HG03378 (cell line): Measurements from ENCODE around the gene DYRK1B.
A peak's percentile ranks its signal among the peaks of the same experiment; 100 is the strongest.

Source experiments
- ATAC-seq: cut with Tn5 transposase; IDR thresholded peaks from one replicate; pipeline ENCODE4 v1.9.1; 2021; ENCODE audit warnings: mild to moderate bottlenecking, moderate library complexity; ENCODE audit not compliant: unreplicated experiment

Gene DYRK1B

DNA sequence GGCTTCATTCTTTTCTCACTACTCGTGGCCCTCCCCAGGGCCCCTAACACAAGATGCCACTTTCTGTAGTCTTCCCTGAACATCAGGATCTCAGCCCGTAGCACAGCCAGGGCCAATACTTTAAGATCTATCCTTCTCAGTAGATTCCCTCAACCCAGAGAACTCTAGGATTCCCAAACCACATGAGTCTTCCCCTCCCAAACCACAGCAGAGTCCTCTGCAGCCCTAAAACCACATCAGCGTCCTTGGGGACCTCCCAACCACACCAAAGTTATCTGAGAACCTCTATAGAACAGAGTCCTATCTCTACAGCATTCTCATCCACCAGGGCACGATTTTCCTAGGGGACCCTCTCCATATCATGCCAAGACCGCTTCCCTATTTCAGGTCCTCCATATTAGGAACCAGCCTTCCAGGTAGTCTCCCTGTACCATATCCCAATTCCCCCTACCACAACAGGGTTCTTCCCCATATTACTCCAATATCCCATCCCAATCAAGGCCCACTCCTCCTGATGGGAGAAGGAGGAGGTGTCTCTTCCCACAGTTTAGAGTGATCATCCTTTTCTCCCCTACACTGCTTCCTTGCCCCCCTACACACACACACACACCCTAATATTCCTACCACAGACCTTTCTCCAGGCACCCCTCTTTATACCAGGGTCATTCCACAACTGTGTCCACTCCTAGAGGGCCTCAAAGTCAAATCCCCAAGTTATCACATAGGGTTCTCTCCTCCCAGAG, 1.4 kb downstream of the DYRK1B start:
- ATAC-seq: no peak

GRCh38 chr19:39831679-39832078, 2.3 kb downstream of the DYRK1B start:
- no peak for ATAC-seq

DNA sequence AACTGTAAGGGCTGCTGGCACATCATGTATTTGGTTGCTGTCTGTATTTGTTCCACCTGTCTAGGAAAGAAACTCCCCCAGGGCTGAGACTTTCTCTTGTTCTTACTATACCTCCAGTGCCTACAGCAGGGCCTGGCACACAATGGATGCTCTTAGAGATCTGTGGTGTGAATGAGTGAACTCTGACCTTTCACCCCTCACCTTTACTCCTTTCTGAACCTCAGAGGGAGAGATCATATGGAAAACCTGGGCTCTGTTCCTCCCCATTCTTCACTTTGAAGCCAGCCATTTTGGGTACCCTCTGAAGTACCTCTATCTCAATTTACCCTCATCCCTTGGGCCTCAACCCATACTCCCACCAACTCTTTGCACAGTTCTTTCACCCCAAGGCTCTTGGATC, 3.1 kb downstream of the DYRK1B start:
- ATAC-seq: no peak

DNA sequence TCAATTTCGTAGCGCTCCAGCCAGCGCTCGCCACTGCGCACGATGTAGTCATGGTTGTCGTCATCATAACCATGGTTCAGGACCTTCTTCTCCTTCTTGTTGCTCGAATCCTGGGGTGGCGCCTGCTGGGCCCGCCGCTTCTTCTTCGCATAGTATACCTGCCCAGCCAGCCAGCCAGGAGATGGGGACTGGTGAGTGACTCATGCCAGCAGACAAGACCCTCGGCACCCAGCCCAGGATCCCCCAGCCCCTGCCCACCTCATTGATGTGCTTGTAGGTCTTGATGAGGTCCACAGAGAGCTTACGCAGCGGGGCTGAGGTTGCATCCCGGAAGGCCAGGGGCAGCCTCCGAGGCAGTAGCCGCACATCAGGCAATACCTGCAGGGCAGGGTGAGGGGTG, 3.6 kb downstream of the DYRK1B start:
- ATAC-seq: no peak

- ATAC-seq: no peak
Measured at GRCh38 chr19:39829702-39830275, 4.2 kb downstream of the DYRK1B start.

DNA sequence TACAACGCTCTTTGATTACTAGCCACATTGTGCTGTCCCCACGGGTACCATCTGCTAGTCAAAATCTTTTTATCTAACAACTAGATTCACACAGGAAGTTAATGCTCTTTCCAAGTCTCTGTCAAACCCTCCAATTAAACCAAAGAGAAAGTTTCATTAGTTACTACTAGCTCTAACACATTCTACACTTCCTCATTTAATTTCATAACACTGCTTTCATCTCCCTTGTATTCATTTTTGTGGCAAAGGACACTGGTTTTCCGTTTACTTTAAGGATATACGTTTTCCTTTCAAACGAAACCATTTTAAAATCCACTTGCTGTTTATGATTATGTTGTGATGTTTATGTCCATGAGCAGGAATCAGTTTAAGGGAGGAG, 5.3 kb downstream of the DYRK1B start:
- no peak for ATAC-seq

DNA sequence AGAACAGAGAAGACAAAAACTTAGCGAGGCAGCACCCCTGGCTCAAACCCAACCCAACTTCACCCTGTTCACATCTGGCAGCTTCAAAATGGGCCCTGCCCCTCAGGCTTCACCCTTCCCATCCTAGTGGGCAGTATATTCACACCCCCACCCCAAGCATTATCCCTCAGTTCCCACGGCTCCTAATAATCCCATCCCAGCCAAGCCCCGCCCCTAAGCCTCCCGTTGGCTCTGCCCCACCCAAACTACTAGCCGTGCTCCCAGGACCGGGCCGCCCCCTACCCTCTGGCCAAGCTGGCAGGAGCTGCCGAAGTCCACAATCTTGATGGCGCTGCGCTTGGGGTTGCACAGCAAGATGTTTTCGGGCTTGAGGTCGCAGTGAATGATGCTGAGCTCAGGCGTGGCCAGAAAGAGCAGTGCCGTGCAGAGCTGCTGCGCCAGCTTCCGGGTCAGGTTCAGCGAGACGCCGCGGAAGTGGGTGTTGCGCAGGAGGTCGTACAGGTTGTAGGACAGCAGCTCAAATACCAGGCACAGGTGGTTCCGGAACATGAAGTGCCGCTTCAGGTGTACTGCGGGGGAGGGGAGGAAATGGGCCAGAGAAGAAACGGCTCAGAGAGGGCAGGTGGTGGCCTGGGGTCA, 5.8 kb downstream of the DYRK1B start:
- ATAC-seq: no peak

DNA sequence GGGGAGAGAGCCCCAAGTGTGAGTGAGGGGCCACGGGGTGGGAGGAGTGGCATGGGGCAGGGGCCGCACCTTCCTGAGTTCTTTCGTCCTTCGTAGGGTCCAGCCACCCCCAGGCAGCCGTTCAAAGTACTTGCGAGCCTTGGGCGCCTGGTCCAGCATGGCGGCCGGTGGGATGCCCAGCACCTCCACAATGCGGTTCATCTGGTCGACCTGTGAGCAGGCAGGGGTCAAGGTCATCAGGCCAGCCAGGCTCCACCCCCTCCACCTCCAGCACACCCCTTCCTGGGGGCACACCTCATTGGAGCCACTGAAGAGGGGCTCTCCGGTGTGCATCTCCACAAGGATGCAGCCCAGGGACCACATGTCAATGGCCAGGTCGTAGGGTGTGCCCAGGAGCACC, 6.7 kb downstream of the DYRK1B start:
- no peak for ATAC-seq

DNA sequence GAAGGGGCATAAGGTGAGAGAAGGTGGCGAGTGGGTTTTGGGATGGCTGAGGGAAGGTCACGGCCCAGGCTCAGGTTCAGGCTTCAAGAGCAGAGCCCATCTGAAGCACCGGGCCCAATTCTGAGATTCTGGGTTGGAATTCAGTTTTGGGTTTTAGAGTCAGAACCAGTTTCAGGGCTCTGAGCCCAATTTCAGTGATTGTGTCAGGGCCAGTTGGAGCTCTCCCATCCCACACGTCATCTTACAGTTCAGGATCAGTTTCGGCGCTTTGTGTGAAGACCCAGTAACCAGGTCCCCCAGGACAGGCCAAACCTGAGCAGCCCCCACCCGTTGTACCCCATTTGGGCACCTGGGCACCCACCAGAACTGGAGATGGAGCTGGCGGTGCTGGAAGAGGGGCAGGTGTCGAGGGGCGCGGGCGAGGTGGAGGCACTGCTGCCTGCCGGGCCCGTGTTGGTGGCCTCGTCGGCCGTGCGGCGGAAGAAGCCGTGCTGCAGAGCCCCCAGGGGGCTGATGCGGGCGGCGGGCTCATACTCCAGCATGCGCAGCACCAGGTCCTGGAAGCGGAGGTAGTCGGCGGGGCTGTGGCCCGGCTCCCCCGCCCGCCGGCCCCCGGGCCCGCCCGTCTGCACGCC, 7.5 kb downstream of the DYRK1B start:
- ATAC-seq: no peak

DNA sequence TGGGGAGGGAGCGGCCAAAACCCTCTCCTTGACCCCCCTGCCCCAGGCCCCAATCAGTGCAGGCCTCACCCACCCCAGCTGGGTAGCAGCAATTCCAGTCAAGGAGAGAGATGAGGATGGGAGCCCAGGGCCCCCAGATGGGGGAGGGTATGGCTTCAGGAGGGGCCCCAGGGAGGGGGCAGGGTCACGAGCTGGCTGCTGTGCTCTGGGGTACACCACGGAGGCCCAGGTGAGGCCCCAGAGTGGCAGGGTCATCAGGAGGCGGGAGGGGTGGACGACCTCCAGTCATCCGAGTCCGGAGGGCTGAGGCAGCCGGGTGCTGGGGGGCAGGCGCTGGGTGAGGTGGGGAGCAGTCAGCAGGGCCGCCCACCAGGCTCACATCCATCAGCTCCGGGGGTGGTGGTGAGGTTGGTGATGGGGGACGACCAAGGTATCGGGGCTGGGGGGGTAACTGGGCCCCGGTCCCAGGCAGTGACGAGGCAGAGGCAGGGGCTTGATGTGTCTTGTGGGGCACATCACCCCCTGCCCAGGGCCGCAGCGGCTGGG, 8.4 kb downstream of the DYRK1B start:
- ATAC-seq: no peak

- ATAC-seq: no peak
Measured at GRCh38 chr19:39825093-39825463, 8.9 kb downstream of the DYRK1B start.

- peak; percentile 64 for ATAC-seq
Measured at GRCh38 chr19:39824143-39825092, 9.5 kb downstream of the DYRK1B start.

GRCh38 chr19:39823686-39824085, 10.3 kb downstream of the DYRK1B start:
- ATAC-seq: no peak

DNA sequence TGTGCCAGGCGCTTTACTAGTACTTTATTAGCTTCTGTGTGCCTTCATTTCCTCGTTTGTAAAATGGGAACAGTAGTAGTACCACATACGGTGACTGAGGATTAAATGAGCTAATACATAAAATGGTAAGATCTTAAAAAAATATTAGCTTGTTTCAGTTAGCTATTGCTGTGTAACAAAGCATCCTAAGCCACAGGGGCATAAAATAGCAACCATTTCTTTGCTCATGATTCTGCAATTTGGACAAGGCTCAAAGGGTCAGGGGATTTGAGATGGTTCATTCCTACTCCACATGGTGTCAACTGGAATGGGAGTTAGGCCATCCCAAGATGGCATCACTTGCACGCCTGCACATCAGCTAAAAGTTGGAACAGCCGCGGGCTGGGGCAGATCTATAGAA, 13.3 kb downstream of the DYRK1B start:
- ATAC-seq: no peak

DNA sequence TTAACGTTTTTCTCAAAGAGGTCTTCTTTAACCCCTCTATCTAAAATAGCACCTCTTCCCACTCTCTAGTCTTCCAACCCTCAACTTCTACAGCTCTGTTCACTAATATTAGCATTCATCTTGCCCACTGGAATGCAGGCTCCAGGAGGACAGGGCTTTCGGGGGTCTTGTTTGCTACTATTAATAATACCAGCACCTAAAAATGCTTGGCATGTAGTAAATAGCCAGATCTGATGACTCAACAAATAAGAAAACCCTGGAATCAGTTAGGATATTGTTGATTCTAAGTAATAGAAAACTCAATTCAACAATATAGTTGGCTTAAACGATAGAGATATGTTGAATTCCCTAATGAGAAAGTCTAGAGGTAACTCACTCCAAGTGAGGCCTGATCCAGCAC, 14.2 kb downstream of the DYRK1B start:
- ATAC-seq: no peak

- ATAC-seq: peak; percentile 78
Measured at GRCh38 chr19:39818626-39819097, 15.3 kb downstream of the DYRK1B start.

GRCh38 chr19:39817888-39818561, 15.9 kb downstream of the DYRK1B start:
- no peak for ATAC-seq

DNA sequence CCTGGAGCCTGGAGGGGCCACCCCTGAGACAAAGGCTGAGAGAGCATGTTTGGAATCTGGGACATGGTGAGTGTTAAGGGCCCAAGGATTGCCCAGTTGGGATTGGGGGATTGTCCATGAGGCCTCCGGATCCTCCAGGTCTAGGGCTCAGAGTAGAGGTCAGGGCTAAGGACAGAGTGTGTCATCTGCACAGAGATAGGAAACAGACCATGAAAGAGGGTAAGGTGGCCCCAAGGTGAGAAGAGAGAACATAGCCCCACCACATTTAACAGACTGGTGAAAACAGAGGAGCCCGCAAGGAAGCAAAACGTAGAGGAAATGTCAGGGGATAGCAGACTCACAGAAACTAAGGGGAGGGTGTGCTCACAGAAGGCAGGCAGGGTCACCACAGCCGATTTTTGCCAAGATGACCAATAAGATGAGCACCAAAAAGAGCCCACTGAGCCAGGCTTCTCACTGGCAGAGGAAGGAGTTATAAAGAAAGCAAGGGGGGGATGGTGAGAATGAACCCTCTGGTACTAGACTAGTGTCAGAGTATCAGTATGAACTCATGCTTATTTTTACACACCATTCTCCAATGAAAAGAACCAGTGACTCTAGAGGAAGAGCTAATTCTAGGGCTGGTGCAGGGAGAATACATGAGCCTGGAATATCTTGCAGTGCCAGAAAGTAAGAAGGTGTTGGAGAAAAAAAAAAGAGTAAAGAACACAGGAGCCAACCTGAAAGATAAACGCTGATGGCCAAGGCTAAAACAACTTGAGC, 17.5 kb downstream of the DYRK1B start:
- ATAC-seq: no peak

DNA sequence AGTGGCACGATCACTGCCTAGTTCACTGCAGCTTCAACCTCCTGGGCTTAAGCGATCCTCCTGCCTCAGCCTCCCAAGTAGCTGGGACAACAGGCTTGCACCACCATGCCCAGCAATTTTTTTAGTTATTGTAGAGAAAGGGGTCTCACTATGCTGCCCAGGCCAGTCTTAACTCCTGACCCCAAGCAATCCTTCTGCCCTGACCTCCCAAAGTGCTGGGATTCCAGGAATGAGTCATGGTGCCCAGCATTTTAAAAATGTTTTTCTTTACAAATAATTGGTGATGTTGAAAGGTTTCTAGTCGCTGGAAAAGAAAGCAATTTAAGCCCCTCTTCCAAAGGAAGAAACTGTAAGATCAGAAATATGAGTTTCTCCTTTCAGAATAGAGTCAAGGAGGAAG, 19.4 kb downstream of the DYRK1B start:
- ATAC-seq: no peak
